Stimulated activated CD4-positive, alpha-beta T cell treated with anti-CD3 and anti-CD28 coated beads, Interleukin-1b, Interleukin-23, amount 100 ng/mL, for 48 hours (primary cell): ENCODE results near the gene L1CAM.

ENCODE experiments used
- DNase-seq: peaks from one replicate; pipeline ENCODE4 v3.0.0-alpha.2; 2020

The L1CAM gene

DNA sequence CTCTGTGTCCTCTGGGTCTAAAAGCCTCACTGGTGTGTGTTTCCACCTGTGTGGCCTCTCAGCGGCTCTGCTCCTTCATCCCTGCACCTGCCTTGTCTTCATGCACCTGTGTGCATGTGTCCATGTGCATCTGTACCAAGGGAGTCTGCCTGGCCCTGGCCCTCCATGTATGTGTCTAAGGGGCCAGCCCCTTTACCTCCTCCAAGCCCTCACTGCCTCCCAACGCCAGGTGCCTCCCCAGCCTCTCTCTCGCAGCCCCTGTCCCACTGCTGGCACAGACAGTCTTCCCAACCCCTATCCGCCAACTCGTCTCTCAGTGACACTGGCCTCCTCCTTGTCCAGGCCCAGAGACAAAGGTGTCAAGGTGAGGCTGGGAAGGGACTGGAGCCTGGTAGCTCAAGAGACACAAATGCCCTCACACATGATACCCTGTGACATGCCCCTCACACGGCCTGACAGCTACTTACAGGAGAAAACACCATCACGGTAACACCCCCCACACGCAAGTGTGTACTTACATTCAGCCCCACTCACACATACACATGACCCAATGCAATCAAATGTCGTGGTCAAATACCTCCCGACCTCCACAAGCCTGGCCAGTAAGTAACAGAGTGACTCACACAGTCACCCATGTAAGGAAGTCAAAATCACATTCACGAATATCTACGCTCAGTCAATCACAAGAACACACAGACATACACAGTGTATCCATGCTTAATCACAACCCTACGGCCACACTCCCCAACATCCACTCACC lies 11.4 kb downstream of the L1CAM start:
- DNase-seq = no peak

DNA sequence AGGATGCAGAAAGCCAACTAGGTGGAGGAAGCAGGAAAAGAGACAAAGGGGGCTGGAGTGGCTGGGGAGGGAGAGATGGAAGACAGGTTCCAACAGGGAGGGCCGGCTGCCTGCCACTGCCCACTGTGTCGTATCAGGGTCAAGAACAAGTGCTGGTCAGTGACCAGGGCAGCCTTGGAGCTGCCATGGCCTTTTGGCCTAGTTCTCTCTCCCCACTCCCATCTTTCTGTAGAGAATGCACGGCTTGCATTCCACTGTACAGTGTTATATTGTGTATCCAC lies 11.9 kb downstream of the L1CAM start:
- no peak for DNase-seq

DNA sequence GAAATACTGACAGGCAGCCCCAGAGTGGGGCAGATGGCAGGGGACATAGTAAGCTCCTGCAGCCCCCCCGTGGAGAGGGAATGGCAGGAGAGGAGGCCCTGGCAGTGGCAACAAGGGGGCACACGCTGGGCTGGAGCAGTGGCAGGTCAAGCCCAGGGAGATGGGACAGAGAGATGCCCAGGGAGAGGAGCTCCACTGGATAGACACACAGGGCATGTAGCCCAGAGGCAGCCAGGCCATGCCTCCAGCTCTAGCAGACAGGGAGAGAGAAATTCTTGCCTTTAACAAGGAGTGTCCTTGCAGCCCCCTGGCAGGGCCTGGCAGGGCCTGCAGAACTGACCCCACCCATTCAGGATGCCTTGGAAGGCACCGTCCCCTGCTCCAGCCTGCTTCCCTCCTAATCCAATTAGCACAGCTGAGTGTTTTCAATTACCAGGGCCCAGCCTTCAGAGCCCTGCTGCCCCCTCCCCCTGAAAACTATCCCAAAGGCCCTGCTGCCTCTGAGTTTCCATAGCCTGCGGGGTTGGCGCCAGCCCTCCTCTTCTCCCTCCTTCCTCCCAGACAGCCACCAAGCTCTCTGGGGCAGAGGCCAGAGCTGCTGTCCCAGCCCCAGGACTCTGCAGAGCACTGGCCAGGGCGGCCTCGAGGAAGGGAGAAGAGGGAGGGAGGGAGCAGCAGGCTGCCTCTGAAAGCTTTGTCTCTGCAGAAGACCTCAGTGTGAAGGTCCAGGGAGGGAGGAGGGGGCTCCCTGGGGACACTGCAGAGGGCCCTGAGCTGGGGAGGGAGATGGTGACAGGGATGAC lies 12.5 kb downstream of the L1CAM start:
- DNase-seq = no peak

DNA sequence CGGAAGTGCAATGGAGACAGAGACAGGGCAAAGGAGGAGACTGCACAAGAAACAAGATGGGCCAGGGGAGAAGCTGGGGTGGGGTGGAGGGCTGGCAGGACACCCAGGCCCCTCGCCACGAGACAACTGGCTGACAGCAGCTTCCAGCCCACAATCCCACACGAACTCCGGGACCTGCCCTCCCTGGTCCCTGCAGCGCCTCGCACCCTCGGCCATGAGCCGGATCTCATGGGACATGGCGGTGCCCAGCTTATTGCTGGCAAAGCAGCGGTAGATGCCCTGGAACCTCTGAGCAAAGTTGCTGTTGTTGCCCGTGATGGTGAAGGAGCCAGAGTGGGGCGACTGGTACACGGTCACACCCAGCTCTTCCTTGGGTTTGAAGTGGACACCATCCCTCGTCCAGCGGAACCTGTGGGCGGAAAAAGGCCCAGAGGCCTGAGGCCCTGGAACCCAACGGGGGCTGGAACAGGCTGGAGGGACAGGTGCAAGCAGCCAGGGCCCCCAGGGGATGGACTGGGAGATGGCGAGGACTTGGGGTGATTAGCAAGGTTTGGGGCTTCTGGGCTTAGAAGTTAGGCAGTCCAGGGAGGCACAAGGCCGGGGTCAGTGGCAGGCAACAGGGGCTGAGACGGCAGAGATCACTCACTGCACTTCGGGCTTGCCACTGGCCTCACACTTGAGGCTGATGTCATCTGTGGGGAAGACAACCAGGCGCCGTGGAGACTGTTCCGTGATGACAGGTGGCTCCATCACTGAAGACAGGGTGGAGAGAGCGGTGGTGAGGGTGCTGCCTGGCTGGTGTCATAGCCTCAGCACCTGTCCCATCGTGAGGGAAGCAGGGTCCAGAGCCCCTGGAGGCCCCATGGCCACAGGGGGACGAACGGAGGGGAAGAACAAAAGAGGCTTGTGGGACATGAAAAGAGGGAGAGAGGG lies 13.8 kb downstream of the L1CAM start:
- DNase-seq = no peak

DNA sequence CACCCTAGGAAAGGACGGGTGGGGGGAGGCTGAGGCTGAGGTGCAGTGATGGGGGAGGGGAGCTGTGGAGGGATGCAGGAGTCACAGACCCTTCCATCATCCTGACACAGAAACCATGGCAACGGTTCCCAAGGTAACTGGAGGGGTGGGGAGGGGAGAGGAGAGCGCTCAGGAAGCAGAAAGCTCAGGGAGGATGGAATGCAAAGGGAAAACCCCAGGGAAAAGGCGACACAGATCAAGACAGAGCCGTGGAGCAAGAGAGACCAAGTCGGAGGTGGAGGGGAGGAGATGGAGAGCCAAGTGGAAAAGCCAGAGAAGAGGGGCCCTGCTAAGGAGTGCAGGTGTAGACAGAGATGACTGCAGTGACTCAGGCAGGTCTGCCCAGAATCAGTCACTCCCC lies 14.5 kb downstream of the L1CAM start:
- DNase-seq = no peak

DNA sequence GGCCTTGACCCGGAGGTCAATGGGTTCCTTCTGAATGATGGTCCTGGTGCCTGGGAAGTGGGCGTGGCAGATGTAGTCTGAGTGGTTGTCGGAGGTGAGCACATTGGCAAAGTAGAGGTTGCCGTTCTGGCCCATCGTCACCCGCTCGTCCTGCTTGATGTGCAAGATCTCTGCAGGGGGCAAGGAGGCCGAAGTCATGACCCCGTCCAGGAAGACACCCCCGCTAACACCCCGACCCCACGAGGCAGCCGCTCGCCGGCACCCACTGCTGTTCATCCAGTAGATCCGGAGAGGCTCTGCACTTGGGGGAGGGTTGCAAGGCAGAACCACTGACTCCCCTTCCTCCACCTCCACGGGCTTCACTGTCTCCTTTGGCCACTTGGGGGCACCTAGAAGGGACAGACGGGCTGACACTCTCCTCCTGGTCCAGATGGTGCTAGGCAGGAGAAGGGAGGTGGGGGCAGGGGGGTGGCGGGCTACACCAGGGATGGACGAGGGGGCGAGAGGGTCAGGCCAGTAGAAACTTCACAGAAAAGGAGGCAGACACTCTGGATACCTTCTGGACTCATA lies 15.1 kb downstream of the L1CAM start:
- DNase-seq = no peak

DNA sequence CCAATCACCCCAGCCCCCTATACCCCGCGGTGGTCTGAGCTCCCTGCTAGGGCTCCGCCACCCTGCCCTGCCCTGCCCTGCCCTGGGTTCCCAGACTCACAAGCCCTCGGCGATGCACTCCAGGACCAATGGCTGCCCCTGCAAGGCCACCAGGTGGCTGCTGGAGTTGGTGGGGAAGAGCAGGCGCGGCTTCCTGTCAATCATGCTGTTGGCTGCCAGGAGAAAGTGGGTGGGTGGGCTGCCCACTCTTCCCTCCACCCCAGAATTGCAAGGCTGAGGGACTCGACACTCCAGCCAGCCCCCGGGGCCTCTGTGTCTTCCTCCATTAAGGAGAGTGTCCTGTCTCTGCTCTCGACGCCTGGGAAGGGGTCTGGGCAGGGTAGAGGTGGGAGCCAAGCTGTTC lies 15.7 kb downstream of the L1CAM start:
- no peak for DNase-seq

DNA sequence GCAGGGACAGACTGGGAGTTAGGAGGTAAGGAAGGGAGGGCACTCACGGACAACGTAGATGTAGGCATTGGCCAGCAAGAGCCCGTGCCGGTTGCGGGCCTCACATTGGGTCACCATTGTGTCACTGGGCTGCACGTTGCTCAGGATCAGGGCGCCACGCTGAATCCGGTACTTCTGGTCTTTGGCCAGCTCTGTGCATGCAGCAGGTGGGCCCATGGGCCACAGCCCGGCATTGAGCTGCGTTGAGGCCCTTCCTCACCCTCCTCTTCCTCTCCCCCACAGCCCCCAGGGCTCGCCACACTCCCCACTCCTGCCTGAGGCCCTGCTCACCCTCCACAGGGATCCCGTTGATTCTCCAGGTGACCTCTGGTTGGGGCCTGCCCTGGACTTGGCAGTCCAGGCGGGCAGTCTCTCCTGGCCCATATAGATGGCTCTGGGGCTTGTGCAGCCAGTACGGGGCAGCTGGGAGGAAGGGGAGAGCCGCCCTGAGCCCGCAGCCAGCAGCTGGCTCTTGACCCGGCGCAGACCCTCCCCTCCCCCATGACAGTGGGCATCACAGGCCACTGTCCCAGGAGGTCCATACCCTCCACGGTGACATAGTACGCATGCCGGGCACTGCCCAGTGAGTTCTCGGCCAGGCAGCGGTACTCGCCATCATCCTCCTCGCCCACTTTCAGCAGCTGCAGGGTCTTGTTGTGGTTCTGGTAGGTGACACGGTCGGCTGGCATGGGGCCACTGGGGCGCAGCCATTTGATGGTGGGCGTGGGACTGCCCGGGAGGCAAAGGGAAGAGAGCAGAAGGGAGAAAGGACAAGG lies 16.3 kb downstream of the L1CAM start:
- no peak for DNase-seq

DNA sequence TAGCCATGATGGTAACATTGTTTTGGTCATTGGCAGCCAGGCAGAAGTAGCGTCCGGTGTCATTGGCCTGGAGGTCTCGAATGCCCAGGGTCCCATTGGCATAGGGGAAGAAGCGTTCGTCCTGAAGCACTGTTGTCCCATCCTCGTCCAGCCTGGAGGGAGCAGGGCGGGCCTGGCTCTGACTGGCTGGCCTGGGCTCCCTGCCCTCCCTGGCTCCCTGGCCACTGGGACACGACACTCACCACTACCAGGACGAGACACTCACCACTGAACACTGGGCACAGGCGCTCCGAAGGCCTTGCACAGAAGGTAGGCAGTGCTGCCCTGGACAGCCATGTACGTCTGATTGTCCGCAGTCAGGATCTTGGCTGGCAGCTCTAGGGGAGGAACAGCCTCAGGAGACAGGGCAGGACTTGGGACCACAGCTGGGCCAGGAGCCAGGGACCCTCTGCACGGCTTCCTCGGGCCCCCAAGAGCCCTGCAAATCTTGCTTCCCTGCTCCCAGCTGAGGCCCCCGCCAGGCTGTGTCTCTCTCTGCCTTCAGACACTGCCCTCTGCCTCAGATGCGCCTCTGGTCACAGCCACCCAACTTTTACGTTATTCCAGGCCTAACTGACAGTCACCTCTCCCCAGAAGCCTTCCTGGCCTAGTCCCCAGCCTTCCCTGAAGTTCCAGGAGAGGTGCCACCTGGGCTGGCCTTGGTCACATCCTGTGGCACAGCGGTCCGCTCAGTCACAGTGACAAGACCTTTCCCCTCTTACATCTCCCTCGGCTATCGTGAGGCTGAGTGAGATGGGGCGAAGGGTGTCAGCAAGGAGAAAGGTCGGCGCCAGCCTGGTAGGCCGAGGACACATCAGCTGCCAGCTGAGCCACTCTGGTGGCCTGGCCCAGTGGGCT lies 17.1 kb downstream of the L1CAM start:
- DNase-seq = no peak

DNA sequence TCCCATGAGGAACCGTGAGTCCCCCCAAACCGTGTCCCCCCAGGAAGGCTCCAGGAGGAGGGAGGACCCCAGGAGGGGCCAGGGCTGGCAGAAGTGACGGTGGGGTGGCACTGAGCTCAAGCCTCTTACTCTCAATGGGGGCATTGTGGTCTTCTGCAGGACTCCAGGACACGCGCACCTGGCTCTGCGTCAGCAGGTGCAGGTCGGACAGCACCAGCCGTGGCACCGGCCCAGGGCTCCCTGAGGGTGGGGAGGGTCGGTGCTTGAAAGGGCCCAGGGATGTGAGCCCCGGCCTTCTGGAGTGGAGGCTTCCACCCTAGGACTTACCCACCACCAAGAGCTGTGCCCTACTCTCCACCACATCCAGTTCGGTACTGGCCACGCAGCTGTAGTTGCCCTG lies 18.3 kb downstream of the L1CAM start:
- DNase-seq = no peak

DNA sequence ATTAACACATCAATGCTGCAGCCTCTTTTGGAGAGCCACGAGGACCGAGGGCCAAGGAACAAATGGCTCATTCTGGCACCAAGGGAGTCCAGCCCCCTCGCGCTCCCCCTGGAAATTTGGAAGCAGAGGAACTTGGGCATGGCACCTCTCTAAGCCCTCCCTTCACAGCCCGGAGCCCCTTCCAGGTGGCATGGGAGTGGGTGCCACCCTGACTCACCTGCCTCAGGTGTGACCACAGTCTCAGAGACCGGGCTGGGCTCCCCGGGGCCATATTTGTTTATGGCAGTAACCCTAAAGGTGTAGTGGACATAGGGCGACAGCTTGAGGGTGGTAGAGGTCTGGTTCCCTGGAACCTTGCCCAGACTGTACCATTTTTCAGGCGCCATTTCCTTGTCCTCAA lies 18.8 kb downstream of the L1CAM start:
- DNase-seq = no peak

DNA sequence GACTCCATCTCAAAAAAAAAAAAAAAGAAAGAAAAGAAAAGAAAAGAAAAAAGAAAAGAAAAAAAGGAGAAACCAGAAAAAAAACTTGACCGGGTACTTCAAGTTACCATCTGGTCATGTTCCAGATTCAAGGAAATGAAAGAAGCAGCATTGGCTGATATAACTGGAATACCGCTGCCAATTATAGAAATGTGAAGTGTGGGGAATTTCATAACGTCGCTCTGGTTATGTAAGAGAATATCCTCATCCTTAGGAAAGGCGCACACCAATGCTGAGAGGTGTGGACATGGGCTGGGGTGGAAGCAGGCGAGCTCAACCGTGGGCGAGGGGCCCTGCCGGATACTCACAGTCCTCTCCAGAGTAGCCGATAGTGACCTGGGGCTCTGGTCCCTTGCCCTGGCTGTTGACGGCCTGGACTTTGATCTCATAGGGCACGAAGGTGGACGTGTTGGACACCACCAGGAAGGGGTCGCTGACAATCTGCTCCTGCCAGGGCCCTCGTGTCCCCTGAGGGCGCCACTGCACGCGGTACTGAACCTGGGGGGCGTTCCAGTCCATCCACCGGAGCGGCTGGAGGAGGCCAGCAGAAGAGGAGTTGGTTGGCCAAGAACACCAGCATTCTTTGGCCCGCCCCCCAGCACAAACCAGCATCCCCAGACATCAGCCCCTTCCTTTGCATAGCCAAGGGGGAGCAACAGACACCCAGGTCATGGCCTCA lies 19.5 kb downstream of the L1CAM start:
- no peak for DNase-seq

DNA sequence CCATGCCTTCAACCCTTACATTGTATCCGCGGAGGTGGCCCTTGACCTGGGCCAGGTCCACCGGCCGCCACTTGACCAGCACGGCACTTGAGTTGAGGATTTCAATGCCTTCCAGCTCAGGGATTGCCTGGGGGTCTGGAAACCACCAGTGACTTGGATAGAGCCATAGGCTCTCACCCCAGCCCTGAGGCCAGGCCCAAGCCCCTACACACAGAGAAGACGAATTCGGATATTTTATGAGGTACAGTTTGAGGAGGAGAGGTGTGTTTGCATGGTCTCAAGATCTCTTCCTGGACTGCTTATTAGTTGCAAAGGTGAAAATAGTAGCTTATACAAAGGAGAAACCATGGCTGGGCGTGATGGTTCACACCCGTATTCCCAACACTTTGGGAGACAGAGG lies 20.3 kb downstream of the L1CAM start:
- DNase-seq = no peak

DNA sequence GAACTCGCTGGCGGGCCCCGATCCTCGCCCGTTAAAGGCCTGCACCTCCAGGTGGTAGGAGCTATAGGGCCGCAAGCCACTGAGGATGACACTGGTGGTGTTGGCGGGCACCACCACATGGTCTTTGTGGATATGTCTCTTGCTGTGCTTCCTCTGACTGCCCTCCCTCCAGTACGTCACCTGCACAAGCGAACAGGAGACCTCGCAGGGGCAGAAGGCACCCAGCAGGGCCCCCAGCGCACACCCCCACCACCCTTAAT lies 20.7 kb downstream of the L1CAM start:
- DNase-seq = no peak

DNA sequence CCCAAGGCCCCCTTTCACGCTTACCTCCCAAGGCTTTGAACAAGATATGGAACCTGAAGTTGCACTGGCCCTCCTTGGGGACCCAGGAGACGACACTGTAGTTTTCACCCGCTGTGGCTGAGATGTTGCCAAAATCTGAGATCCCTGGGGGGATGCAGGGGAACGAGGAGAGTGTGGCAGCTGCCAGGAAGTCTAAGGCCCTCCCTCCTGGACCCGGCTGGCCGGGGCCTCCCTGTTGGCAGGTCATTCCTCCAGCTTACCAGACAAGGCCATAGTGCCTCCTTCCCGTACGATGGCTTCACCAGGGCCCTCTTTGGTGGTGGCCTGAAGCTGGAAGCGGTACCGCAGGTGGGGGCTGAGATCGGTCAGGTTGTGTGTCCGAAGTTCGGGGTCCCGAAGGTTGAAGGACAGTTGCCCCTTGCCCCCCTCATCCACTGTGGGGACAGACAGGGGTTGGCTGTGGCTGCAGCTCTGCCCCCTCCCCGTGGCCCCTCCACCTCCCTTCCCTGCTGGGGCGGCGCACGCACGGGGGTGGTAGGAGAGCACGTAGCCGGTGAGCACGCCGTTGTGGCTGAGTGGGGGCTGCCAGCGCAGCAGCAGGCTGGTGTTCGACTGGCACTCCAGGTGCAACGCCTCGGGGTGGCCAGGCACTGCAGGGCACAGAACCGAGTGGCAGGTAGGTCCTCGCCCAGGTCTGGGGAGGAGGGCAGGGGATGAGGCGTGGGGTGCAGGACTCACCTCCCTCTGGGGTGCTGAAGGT lies 21.2 kb downstream of the L1CAM start:
- no peak for DNase-seq

DNA sequence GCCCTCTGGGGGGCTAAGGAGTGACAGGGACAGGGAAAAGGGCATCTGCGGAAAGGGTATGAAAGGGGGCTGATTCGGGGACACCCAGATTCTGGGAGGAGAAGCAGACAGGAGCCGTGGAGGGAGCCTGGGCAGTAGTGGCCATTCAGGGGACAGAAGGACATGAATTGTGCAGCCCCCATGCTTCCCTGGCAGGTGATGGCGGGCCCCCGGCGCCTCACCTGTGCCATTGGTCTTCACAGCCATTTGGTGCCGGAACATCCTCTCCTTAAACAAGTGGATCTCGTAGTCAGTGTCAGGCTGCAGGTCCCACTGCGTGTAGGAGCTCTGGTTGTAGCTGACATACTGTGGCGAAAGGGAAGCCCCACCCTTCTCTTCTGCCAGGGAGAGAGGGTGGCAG lies 21.9 kb downstream of the L1CAM start:
- no peak for DNase-seq

DNA sequence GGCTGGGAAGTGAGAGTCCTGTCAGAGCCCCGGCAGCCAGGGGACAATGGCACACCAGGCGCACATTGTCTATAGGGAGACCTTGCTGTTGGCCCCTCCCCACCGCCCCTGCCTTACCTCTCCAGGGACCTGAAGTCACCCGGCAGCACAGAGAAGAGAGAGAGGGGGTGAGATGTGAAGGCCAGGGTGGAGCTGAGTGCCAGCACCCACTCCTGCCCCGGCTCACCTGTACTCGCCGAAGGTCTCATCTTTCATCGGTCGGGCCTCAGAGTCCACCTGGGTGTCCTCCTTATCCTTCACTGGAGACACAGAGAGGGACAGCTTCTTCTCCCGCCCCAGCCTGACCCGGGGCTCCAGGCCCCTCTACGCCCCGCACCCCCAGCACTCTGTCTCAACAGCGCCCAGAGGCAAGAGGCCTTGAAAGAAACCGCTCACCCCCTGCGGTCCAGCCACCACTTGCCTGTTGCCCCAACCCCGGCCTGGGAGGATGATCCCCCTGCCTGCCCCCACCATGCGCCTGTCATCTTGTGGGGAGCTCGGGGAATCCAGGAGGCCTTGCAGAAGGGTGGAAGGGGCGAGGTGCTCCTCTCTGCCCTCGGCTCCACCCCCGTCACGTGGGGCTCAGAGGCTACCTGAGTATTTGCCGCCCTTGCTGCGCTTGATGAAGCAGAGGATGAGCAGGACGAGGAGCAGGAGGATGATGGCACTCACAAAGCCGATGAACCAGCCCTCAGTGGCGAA lies 22.6 kb downstream of the L1CAM start:
- DNase-seq = no peak

DNA sequence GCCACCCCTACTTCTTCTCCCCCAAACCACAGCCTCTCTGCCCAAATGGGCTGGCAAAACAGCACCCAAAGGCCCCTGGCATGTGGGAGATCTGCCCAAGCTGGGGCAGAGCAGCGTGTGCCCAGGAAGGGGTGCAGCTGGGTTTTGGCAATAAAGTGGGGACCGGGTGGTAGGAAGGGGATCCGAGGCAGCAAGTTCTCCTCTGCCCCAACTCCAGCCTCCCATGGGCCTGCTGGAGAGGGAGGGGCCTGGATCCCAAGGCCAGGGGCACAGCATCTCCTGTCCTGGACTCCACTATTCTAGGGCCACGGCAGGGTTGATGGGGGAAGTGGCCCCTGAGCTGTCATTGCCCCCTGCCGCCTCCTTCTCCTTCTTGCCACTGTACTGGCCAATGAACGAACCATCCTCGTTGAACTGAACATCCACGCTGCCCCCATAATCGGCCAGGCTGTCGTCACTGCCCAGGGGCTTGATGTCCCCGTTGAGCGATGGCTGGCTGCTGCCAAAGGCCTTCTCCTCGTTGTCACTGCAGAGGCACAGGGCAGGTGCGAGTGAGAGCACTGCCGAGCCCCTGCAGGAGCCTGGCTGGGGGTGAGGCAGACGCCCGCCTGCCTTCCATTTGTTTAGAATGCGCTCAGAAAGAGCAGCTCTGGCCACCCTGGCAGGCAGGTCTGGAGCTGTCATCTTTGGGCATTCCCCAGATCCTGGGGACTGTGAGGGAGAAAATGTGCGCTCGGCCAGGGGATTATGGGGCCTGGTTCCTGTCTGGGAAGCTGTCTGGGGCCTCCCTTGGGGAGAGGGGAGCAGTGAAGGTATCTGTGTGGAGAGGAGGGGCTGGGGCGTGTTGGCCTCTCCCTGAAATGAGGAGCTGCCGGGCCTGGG lies 23.4 kb downstream of the L1CAM start:
- no peak for DNase-seq
